HG03280 (cell line): ENCODE results near the gene SNX17.

Experiments
- ATAC-seq: cut with Tn5 transposase; IDR thresholded peaks from one replicate; pipeline ENCODE4 v1.9.1; 2021; ENCODE audit warnings: mild to moderate bottlenecking, moderate library complexity; ENCODE audit not compliant: unreplicated experiment

The SNX17 gene

DNA sequence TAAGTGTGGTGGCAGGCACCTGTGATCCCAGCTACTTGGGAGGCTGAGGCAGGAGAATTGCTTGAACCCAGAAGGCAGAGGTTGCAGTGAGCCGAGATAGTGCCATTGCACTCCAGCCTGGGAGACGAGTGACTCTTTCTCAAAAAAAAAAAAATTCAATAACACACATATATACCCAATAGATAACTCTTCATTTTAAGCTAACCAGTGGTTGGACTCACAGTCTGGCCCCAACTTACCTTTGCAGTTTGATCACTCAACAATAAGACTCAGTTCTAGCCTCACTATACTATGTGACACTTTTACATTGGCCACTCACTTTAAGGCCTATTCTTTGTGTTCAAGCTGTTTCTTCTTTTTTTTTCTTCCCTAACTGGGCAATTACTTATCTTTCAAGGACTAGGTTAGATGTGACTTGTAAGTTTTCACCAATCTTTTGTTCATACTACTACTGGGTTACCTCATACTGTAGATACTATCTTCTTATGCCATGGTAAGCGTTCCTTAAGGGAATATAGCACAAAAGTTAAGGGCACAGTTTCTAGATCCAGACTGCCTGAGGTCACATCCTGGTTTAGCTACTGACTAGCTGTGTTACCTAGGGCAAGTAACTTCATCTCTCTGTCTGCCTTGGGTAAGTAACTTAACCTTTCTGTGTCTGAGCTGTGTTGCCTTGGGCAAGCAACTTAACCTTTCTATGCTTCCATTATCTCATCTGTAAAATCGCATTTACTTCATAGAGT lies 7.6 kb upstream of the SNX17 start:
- ATAC-seq, result no peak

DNA sequence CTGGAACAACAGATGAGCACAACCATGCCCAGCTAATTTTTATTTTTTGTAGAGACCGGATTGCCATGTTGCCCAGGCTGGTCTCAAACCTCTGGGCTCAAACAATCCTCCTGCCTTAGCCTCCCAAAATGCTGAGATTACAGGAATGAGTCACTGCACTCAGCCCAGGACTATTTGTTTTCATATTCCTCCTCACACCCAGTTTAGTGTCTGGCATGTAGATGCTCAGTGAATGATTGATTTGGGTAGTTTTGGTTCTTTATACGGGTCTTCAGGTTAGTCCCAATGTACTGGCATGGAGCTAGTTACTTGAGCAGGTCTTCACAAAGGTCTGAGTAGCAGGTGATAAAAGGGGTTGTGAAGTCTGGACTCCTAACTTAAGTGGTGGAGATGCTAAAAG lies 6.5 kb upstream of the SNX17 start:
- no peak for ATAC-seq

DNA sequence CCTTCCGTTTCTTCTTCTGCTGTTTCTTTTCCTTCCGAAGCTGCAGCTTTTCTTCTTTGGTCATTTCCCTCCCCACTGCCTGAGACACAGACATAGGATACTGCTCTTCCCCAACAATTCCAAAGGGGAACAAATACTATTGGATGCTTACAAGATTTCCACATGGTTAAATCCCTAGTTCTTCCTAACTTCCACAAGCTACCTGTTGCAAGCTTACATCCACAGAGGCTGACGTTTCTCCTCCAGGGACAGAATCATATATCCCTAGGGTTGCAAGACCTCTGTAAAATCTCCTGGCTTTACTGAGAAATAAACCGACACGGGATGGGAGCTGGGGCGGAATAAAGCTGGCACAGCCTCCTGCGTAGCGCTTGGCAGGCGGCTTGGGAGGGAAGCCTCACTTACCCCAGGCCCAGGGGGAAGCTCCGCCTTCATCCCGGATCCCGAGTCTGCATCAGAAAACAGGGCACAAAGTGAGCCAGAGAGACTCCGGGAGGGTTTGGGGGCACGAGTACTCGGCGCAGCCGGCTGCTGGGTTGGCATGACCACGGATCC lies 868 bp upstream of the SNX17 start:
- ATAC-seq, result no peak

DNA sequence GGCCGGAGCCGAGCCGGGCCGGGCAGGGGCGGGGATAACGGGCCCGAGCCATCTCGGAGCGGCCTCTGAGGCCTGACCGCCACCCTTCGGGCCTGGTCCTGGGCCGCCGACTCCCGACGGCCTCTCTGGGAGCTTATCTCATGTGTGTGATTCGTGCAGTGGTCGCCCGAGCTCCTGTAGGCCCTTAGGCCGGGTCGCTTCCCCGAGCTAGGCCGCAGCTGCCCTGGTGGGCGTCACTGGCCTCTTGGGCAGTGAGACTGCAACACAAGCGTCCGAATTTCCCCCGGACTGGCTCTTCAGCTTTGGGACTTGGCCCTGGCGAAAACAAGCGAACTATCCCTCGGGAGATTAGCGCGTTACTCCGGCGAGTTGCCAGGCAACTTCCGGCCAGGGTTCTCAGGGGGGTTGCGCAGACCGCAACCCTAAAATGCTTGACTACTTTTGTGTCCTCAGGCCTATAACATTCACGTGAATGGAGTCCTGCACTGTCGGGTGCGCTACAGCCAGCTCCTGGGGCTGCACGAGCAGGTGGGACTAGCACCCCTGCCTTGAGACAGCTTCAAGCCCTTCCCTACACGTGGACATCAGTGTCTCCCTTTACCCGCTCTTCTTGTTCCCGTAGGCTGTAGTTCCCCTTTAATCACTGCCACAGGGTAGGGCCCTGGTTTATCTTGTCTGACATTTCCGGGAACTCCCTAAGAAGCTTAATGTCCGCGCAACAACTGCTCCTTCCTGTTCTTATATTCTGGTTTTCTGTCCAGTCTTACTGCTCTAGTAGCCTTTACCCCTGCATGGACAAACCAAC lies 602 bp downstream of the SNX17 start:
- ATAC-seq, result no peak

DNA sequence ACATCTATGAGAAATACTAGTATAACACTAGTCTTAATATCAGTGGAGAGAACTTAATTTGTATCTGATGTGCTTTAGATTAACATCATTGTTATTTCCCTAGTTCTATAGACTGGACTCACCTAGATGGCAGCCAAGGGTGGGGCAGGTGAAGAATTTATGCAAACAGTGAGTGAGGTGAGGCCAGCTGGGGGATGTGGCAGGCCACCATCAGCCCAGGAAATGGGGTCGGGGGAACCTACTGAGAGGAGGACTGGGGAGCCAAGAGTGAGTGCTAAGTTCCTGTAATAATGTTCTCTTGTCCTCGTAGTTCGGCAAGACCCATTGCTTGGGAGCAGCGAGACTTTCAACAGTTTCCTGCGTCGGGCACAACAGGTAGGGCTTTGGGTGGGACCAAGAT lies 2.5 kb downstream of the SNX17 start:
- ATAC-seq, result no peak

DNA sequence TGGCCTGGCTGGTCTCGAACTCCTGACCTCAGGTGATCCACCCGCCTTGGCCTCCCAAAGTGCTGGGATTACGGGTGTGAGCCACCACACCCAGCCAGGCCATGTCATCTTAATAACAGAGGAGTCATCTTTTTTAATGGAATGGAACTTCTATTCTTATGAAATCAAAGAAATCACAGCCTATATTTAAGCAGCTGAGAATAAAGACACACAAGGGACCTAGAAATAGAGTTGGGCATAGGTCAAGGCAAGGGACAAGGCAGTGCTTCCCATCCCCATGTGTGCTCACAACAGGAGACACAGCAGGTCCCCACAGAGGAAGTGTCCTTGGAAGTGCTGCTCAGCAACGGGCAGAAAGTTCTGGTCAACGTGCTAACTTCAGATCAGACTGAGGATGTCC lies 3.2 kb downstream of the SNX17 start:
- ATAC-seq, result no peak

DNA sequence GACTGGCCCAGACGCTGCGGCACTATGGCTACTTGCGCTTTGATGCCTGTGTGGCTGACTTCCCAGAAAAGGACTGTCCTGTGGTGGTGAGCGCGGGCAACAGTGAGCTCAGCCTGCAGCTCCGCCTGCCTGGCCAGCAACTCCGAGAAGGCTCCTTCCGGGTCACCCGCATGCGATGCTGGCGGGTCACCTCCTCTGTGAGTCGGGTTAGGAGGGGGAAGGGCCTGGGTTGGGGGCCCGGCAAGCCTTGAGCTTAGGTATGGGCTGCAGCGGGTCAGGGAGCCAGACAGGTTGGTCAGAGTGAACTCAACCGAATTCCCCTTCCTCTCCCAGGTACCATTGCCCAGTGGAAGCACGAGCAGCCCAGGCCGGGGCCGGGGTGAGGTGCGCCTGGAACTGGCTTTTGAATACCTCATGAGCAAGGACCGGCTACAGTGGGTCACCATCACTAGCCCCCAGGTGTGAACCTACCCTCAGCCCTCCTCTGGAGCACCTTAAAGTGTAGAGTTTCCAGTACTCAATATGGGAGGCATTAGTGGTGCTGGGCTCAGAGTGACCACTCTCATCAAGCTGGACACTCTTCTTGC lies 5.2 kb downstream of the SNX17 start:
- ATAC-seq, result no peak

DNA sequence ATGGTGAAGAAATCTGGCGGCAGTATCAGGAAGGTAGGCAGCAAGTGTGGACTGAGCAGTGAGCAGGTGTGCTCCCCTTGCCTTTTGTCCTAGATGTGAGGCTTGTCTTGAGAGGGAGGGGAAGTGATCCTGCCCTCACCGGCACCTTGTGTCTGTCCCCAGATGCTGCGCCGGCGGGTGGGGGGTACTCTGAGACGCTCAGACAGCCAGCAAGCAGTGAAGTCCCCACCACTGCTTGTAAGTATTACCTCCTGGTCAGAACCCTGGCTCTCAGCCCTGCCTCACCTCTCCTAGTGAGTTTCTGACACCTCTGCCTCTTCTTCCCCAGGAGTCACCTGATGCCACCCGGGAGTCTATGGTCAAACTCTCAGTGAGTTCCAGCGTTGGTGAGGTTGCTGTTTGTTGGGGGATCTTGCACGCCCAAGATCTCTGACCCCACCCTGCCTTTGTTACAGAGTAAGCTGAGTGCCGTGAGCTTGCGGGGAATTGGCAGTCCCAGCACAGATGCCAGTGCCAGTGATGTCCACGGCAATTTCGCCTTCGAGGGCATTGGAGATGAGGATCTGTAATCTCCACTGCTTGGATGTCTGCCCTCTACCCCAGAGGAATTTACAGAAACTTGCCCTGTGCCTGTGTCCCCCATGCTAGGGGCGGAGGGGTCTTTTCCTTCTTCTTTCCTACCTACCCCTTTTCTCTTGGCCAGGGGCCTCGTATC lies 5.9 kb downstream of the SNX17 start:
- no peak for ATAC-seq

DNA sequence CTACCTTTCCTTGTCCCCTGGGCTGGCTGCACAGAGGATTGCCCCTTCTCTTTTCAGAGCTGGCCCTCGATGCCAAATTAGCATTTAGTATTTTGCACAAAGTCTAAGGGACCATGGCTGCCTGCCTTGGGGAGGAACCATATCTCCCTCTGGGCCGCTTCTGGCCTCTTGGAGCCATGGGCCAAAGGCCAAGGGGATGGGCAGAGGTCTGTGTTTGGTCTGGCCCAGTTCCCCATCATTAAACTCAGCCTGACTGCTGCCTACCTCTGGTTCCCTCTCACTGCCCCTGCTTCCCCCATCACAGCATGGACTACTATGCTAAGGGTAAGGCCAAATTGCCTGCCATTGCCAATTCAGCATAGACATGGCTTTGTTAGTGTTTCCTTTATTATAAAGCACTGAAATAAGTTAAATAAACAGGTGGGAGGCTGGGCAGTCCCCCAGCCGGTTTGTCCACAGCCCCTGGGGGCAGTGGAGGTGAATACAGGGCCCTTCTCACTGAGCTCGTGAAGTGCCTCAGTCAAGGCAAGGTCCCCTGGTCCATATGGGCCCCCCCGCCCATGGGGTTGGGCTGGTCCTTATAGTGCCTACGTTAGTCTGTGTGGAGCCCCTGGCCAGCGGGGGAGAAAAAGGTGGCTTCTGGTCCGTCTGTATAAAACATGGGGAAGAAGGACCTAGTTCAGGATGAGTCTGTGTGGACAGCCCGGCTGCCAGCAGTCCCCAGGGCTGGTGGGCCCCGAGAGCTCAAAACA lies 6.6 kb downstream of the SNX17 start:
- ATAC-seq, result no peak

DNA sequence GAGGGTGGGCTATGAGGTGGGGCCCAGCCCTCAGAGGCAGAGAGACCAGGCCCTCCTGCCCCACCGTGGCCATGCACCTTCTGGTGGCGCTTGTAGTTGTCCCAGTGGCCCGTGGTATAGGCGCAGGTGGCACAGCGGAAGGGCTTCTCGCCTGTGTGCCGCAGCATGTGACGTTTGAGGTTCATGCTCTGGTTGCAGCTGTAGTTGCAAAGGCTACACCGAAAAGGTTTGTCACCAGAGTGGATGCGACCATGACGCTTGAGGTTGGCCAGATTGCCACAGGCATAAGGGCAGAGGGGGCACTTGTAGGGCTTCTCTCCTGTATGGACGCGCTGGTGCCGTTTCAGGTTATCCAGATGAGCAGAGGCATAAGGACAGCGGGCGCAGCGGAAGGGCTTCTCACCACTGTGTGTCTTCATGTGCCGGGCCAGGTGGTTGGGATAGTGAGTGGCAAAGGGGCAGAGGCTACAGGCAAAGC lies 7.2 kb downstream of the SNX17 start:
- ATAC-seq, result no peak

DNA sequence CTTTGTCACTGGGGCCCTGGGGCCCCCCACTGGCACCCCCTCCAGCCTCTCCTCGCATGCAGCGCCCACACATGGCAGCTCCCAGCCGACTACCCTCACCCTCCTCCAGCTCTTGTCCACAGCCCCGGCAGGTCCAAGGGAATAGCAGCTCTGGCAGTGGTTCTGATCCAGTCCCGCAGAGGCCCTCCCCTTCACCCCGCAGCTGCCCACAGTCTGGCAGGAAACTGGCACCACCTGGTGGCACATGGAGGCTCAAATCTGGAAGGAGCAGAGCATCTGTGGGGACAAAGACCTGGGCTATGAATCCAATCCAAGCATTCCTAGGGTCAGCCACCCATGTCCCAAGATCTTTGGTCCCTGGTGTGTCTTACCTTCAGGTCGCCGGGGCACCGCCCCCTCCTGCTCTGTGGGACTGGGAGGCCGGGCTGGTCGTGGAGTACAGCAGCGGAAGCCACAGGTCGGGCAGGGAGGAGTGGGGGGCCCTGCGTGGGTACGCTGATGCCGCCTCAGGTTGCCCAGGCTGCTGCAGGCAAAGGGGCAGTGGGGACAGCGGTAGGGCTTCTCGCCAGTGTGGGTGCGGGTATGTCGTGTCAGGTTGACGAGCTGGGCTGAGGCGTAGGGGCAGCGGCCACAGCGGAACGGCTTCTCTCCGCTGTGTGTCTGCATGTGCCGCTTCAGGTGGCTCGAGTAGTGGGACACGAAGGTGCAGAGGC lies 7.8 kb downstream of the SNX17 start:
- ATAC-seq, result no peak

DNA sequence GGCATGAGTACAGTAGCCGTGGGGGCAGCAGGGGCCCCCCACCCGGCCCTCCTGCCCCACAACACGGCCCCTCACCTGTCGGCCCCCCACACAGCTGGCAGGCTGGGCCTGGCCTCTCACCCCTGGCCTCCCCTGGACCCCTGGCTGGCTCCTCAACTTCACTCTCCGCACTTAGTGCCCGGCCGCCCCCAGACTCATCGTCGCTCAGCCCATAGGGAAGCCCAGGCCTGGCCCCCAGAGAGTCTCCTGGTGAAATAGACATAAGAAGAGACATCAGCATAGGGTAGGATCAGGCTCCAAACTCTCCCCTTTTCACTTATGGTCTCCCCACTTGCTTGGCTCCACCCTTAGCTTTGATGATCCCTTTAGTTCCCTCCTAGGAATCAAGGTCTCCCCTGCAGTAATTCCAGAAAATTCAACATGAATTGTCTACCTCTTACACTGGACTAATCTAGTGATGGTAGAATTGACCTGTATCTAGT lies 8.4 kb downstream of the SNX17 start:
- no peak for ATAC-seq

DNA sequence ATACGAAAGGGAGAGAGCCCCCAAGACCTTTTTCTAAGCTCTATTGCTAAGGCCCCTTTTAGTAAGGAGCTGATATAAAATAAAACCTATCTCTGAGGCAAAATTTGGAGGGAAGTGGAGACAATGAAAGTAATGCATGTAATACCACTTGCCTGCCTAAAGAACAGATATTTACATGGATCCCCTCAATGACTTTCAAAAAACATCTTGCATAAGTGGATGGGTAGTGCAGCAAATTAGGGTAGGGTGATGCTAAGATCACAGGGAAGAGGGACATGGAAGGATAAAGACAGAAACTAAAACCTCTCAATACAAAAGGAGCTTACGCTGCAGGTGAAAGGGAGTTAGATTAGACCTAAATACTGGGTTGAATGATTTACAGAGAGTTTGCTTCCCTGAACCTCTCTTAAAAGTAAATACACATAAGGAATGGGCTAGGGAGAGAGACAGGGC lies 9.0 kb downstream of the SNX17 start:
- no peak for ATAC-seq

DNA sequence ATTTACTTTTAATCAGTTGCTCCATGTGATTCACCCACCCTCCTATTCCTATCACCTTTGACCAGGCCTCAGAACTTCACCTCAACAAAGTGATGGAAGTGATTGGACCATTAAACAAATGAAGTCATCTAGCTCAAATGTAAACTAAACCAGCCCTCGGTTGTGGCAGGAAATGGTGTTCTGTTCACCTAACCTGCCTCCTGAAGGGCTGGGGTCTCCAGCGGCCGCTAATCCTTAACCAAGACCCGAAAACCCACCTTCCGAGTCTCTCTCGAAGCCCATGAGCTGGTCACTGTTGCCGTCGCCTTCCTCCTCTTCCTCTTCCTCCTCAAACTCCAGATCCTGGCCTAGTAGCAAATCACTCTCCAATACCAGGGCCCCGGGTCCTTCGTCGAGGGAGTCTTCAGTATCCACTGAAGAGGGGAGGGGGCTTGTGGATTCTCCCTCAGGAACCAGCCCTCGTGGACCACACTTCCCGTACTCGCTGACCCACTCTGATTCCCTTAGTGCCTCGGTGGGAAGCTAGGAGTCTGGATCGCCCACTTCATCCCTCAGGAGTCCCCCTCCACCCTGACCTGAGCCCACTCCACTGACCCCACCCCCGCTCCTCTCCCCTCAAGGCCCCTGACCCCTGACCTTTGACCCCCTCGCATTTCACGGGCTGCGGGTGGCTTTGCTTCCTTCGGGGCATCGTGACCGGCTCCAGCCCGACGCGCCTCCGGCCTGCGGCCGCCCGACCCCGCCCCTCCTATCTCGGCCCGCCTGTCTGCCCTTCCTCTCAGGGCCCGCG lies 9.6 kb downstream of the SNX17 start:
- ATAC-seq, result peak; percentile 36

DNA sequence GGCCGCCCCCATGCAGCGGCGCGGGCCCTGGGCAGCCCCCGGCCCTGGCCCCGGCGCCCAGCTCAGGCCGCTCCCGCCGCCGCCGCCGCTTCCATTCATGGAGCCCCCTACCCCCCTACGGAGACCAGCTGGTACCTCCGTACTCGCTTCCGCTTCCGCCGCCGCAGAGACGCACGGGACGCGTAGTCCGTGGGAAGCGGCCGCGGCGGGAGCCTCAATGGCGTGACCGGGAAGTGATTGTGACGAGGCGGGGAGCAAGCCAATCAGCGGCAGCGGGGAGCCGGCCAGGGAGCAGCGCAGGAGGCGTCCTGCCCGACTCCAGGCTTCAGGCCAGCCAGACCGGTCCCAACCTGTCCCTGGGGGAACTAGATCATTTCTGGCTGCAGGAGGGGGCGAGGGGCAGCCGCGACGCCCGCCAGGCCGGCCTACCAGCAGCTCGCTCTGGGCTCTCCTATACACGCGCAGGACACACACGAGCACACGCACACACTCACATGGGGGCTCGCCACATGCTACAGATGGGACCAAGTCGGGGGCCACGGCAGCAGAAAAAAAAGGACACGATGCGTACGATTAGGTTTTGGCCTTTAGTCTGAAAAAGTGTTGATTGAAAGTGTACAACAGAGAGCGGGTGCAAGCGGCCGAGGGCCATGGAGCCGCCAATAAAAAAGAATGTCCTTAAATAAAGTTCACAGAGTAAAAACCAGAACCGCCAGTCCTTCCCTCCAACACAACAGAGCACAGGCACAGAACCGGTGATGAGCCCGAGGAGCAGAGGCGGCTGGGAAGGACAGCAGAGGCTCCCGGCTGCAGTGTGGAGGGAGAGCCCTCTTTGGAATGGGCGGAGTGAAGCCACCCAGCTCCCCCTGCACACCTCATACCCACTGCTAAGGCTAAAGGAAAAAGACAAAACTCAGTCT lies 10.5 kb downstream of the SNX17 start, which contains the start of gene ZNF513:
TSS of gene ZNF513 (minus strand) at position 109 of the 920 bp plus-strand sequence. CDS start 208 bp downstream, outside the sequence.
- peak; percentile 88 for ATAC-seq

DNA sequence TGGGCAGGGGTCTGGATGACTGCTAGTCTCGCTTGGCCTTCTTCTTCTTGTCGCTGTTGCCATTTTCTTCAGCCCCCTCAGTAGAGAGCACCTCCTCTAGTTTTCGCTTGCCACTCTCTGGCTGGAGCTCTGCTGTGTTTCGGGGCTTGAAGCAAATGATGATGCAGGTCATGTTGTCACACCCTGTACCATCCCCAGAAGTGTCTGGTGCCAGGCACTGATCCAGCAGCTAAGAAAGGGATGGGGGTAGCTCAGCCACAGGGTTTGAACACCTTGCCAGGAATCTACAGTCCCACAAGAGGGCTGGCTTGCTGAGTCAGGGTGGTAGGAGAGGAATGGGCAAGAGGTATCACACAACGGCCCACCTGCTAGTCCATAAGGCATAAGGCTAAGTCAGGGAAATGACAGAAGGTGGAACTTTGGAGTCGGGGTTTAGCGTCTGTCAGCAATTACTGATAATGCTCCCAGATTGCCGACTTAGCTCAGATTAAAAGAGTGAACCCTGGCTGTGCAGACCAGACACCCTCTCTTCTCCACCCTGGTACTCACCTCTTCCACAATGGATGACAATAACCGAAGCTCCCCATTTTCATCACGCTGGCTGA lies 11.3 kb downstream of the SNX17 start:
- ATAC-seq, result no peak
